ENCODE measurements around the gene EFNA5.

EFNA5 gene

GRCh38 chr5:107538805-107539445, 131.8 kb downstream of the EFNA5 start:
- Histone ChIP-seq H3K27ac (ENCODE audit: low read length) (no peak overlapping the region), H3K4me3 (ENCODE audit: low read length) (no peak overlapping the region), H3K9ac (ENCODE audit: low read length) (no peak overlapping the region), H3K9me3 (ENCODE audit: control insufficient read depth, low read depth, low read length) (no peaks in the 10 kb centered on the region), H3K27me3 (ENCODE audit: control insufficient read depth, insufficient read depth, low read length) (no peaks in the 10 kb centered on the region), H3K36me3 (ENCODE audit: control insufficient read depth, low read depth, low read length) (no peaks in the 10 kb centered on the region), H3K4me1 (ENCODE audit: control insufficient read depth, low read depth, low read length) (peaks cover 12% of the 10 kb centered on the region)

- no peak overlapping the region for H3K27ac ChIP-seq (ENCODE audit: low read length)
- no peaks in the 10 kb centered on the region for H3K9me3 ChIP-seq (ENCODE audit: control insufficient read depth, low read depth, low read length)
- peaks cover 6% of the 10 kb centered on the region for H3K4me1 ChIP-seq (ENCODE audit: control insufficient read depth, low read depth, low read length)
- no peaks in the 10 kb centered on the region for H3K36me3 ChIP-seq (ENCODE audit: control insufficient read depth, low read depth, low read length)
- no peak overlapping the region for H3K9ac ChIP-seq (ENCODE audit: low read length)
- no peak overlapping the region for H3K4me3 ChIP-seq (ENCODE audit: low read length)
- H3K27me3 ChIP-seq (ENCODE audit: control insufficient read depth, insufficient read depth, low read length) = no peaks in the 10 kb centered on the region
These were observed 132.4 kb downstream of the EFNA5 start for GRCh38 chr5:107538331-107538730.

GRCh38 chr5:107535849-107536248, 134.9 kb downstream of the EFNA5 start:
- Histone ChIP-seq H3K4me1 (ENCODE audit: control insufficient read depth, low read depth, low read length) (peaks cover 6% of the 10 kb centered on the region), H3K9me3 (ENCODE audit: control insufficient read depth, low read depth, low read length) (no peaks in the 10 kb centered on the region), H3K27me3 (ENCODE audit: control insufficient read depth, insufficient read depth, low read length) (peaks cover under 1% of the 10 kb centered on the region), H3K9ac (ENCODE audit: low read length) (no peak overlapping the region), H3K4me3 (ENCODE audit: low read length) (no peak overlapping the region), H3K27ac (ENCODE audit: low read length) (no peak overlapping the region), H3K36me3 (ENCODE audit: control insufficient read depth, low read depth, low read length) (no peaks in the 10 kb centered on the region)

GRCh38 chr5:107533910-107534876, 136.5 kb downstream of the EFNA5 start:
- H3K36me3 ChIP-seq (ENCODE audit: control insufficient read depth, low read depth, low read length) = no peaks in the 10 kb centered on the region
- no peaks in the 10 kb centered on the region for H3K9me3 ChIP-seq (ENCODE audit: control insufficient read depth, low read depth, low read length)
- peaks cover 5% of the 10 kb centered on the region for H3K27me3 ChIP-seq (ENCODE audit: control insufficient read depth, insufficient read depth, low read length)
- no peak overlapping the region for H3K9ac ChIP-seq (ENCODE audit: low read length)
- no peak overlapping the region for H3K4me3 ChIP-seq (ENCODE audit: low read length)
- no peak overlapping the region for H3K27ac ChIP-seq (ENCODE audit: low read length)
- peaks cover 23% of the 10 kb centered on the region for H3K4me1 ChIP-seq (ENCODE audit: control insufficient read depth, low read depth, low read length)

- Histone ChIP-seq H3K9me3 (ENCODE audit: control insufficient read depth, low read depth, low read length) (no peaks in the 10 kb centered on the region), H3K27ac (ENCODE audit: low read length) (no peak overlapping the region), H3K36me3 (ENCODE audit: control insufficient read depth, low read depth, low read length) (no peaks in the 10 kb centered on the region), H3K9ac (ENCODE audit: low read length) (no peak overlapping the region), H3K4me3 (ENCODE audit: low read length) (no peak overlapping the region), H3K27me3 (ENCODE audit: control insufficient read depth, insufficient read depth, low read length) (peaks cover 5% of the 10 kb centered on the region), H3K4me1 (ENCODE audit: control insufficient read depth, low read depth, low read length) (peaks cover 29% of the 10 kb centered on the region)
These were observed 137.8 kb downstream of the EFNA5 start for GRCh38 chr5:107532916-107533315.

GRCh38 chr5:107532169-107532878, 138.4 kb downstream of the EFNA5 start:
- Histone ChIP-seq H3K36me3 (ENCODE audit: control insufficient read depth, low read depth, low read length) (no peaks in the 10 kb centered on the region), H3K27ac (ENCODE audit: low read length) (no peak overlapping the region), H3K9me3 (ENCODE audit: control insufficient read depth, low read depth, low read length) (no peaks in the 10 kb centered on the region), H3K9ac (ENCODE audit: low read length) (no peak overlapping the region), H3K4me1 (ENCODE audit: control insufficient read depth, low read depth, low read length) (peaks cover 33% of the 10 kb centered on the region), H3K4me3 (ENCODE audit: low read length) (no peak overlapping the region), H3K27me3 (ENCODE audit: control insufficient read depth, insufficient read depth, low read length) (peaks cover 5% of the 10 kb centered on the region)

- Histone ChIP-seq H3K27ac (ENCODE audit: low read length) (no peak overlapping the region), H3K4me1 (ENCODE audit: control insufficient read depth, low read depth, low read length) (peaks cover 34% of the 10 kb centered on the region), H3K9me3 (ENCODE audit: control insufficient read depth, low read depth, low read length) (no peaks in the 10 kb centered on the region), H3K36me3 (ENCODE audit: control insufficient read depth, low read depth, low read length) (no peaks in the 10 kb centered on the region), H3K27me3 (ENCODE audit: control insufficient read depth, insufficient read depth, low read length) (peaks cover 5% of the 10 kb centered on the region), H3K4me3 (ENCODE audit: low read length) (no peak overlapping the region), H3K9ac (ENCODE audit: low read length) (no peak overlapping the region)
These were observed 139.4 kb downstream of the EFNA5 start for GRCh38 chr5:107531308-107531707.

GRCh38 chr5:107529618-107530017, 141.1 kb downstream of the EFNA5 start:
- H3K9ac ChIP-seq (ENCODE audit: low read length) = no peak overlapping the region
- H3K4me3 ChIP-seq (ENCODE audit: low read length) = peak overlapping the region; percentile 12
- no peaks in the 10 kb centered on the region for H3K9me3 ChIP-seq (ENCODE audit: control insufficient read depth, low read depth, low read length)
- no peaks in the 10 kb centered on the region for H3K36me3 ChIP-seq (ENCODE audit: control insufficient read depth, low read depth, low read length)
- no peak overlapping the region for H3K27ac ChIP-seq (ENCODE audit: low read length)
- H3K27me3 ChIP-seq (ENCODE audit: control insufficient read depth, insufficient read depth, low read length) = peaks cover 5% of the 10 kb centered on the region
- peaks cover 37% of the 10 kb centered on the region for H3K4me1 ChIP-seq (ENCODE audit: control insufficient read depth, low read depth, low read length)

GRCh38 chr5:107526270-107526937, 144.3 kb downstream of the EFNA5 start:
- no peaks in the 10 kb centered on the region for H3K9me3 ChIP-seq (ENCODE audit: control insufficient read depth, low read depth, low read length)
- H3K9ac ChIP-seq (ENCODE audit: low read length) = no peak overlapping the region
- H3K27ac ChIP-seq (ENCODE audit: low read length) = no peak overlapping the region
- H3K4me1 ChIP-seq (ENCODE audit: control insufficient read depth, low read depth, low read length) = peaks cover 49% of the 10 kb centered on the region
- H3K4me3 ChIP-seq (ENCODE audit: low read length) = no peak overlapping the region
- H3K36me3 ChIP-seq (ENCODE audit: control insufficient read depth, low read depth, low read length) = no peaks in the 10 kb centered on the region
- H3K27me3 ChIP-seq (ENCODE audit: control insufficient read depth, insufficient read depth, low read length) = peaks cover 5% of the 10 kb centered on the region

GRCh38 chr5:107524111-107524510, 146.6 kb downstream of the EFNA5 start:
- H3K36me3 ChIP-seq (ENCODE audit: control insufficient read depth, low read depth, low read length) = no peaks in the 10 kb centered on the region
- H3K4me1 ChIP-seq (ENCODE audit: control insufficient read depth, low read depth, low read length) = peaks cover 43% of the 10 kb centered on the region
- no peak overlapping the region for H3K9ac ChIP-seq (ENCODE audit: low read length)
- no peaks in the 10 kb centered on the region for H3K27me3 ChIP-seq (ENCODE audit: control insufficient read depth, insufficient read depth, low read length)
- H3K4me3 ChIP-seq (ENCODE audit: low read length) = no peak overlapping the region
- no peak overlapping the region for H3K27ac ChIP-seq (ENCODE audit: low read length)
- H3K9me3 ChIP-seq (ENCODE audit: control insufficient read depth, low read depth, low read length) = no peaks in the 10 kb centered on the region
